PC-9 (cell line): ENCODE measurements around the gene MRPS5. TPM values are rescaled to one million over a fixed set of nuclear protein-coding genes. Genes with fewer than 3 reads are reported as not detected.
A peak's percentile ranks its signal among the peaks of the same experiment; 100 is the strongest.

Experiments
- BruUV-seq: library from RNA; stranded (reverse); fragments of 400-500 nt; replicated peaks from 2 replicates; lab custom pipeline; 2021; lab: Mats Ljungman, UMichigan
- CTCF ChIA-PET: fragments of 300-600 bp; sonication (Branson Sonifier 250); formaldehyde crosslinking; loops from one replicate; lab custom pipeline; 2022; ENCODE audit warnings: antibody characterized with exemption; lab: Charles Lee
- POLR2A ChIA-PET: fragments of 300-600 bp; sonication (Branson Sonifier 250); formaldehyde crosslinking; loops from one replicate; lab custom pipeline; 2022; ENCODE audit warnings: antibody characterized with exemption; ENCODE audit not compliant: unreplicated experiment; lab: Charles Lee
- DNase-seq, 2 experiments: peaks; one replicate each; pipeline versions ENCODE4 v3.0.0 to v3.0.0-alpha.2; 2015 to 2022; ENCODE audit warnings: mixed read lengths in 1 of 2
- H2AFZ ChIP-seq: fragments of 200-600 bp; sonication (generic); 2 replicates; pipeline ENCODE4 v1.8.1; 2017; ENCODE audit warnings: antibody characterized with exemption
- H3F3A ChIP-seq: fragments of 200-600 bp; sonication (generic); 2 replicates; pipeline ENCODE4 v1.8.1; 2017; ENCODE audit warnings: antibody characterized with exemption, mild to moderate bottlenecking, low read depth; ENCODE audit not compliant: insufficient read depth
- H3K27ac ChIP-seq: fragments of 200-600 bp; sonication (generic); 2 replicates; pipeline ENCODE4 v1.6.1; 2016; ENCODE audit warnings: mixed run types
- H3K27me3 ChIP-seq: fragments of 200-600 bp; sonication (generic); 2 replicates; pipeline ENCODE4 v1.6.1; 2016; ENCODE audit warnings: low read depth, mixed run types; ENCODE audit not compliant: insufficient read depth
- H3K36me3 ChIP-seq: fragments of 200-600 bp; sonication (generic); 2 replicates; pipeline ENCODE4 v1.6.1; 2016; ENCODE audit warnings: low read depth, mixed run types
- H3K4me1 ChIP-seq: fragments of 200-600 bp; sonication (generic); replicated peaks from 2 replicates; pipeline ENCODE4 v1.6.1; 2016; ENCODE audit warnings: mixed run types; ENCODE audit not compliant: insufficient read depth
- H3K4me2 ChIP-seq: fragments of 200-600 bp; sonication (generic); 2 replicates; pipeline ENCODE4 v1.6.1; 2017; ENCODE audit warnings: mixed run types
- H3K4me3 ChIP-seq: fragments of 200-600 bp; sonication (generic); 2 replicates; pipeline ENCODE4 v1.6.1; 2016; ENCODE audit warnings: mixed run types
- H3K79me2 ChIP-seq: fragments of 200-600 bp; sonication (generic); 2 replicates; pipeline ENCODE4 v1.6.1; 2017; ENCODE audit warnings: low read depth, mixed run types
- H3K9me2 ChIP-seq: fragments of 200-600 bp; sonication (generic); 2 replicates; pipeline ENCODE4 v1.8.1; 2017; ENCODE audit warnings: mild to moderate bottlenecking; ENCODE audit not compliant: insufficient read depth
- H3K9me3 ChIP-seq: fragments of 200-600 bp; sonication (generic); 2 replicates; pipeline ENCODE4 v1.8.1; 2016; ENCODE audit warnings: low read depth; ENCODE audit not compliant: insufficient read depth
- H4K20me1 ChIP-seq: fragments of 200-600 bp; sonication (generic); 2 replicates; pipeline ENCODE4 v1.8.1; 2017; ENCODE audit not compliant: insufficient read depth
- CTCF ChIP-seq: fragments of 200-600 bp; sonication (generic); conservative IDR thresholded peaks from 2 replicates; pipeline ENCODE4 v1.6.1; 2017; ENCODE audit warnings: mixed run types, antibody characterized with exemption, mild to moderate bottlenecking, moderate library complexity
- EZH2 ChIP-seq: fragments of 200-600 bp; sonication (generic); IDR thresholded peaks from 2 replicates; pipeline ENCODE4 v1.8.0; 2017; ENCODE audit warnings: antibody characterized with exemption, low read depth
- intact Hi-C: fragments of 100-400 bp; cut with micrococcal nuclease; formaldehyde crosslinking; loops from one replicate; pipeline ENCODE4 v1.10.0; 2022; ENCODE audit not compliant: unreplicated experiment
- total RNA-seq: library from RNA; stranded (reverse); gene quantifications from 2 replicates; pipeline ENCODE4 v1.2.3, GENCODE V29; 2021

The MRPS5 gene
- total RNA-seq, 1 experiment from 2014 or later, result 69.0 TPM

GRCh38 chr2:95063086-95063958 lies 58.3 kb downstream of the MRPS5 start:
- H3K4me3 ChIP-seq, result no peak overlapping the region
- peaks cover 15% of the 10 kb centered on the region for H3K79me2 ChIP-seq
- BruUV-seq, result no TSS peak
- peaks cover 43% of the 10 kb centered on the region for H3F3A ChIP-seq
- no peaks in the 10 kb centered on the region for H3K27me3 ChIP-seq
- ChIA-PET POLR2A (no interaction called here), CTCF (interaction anchor here (0.6 to 2.9 kb wide), 9 partner anchors 10 to 1587 kb away, joined by 3 to 18 read pairs (median 3); no protein-coding TSS in a partner anchor)
- no peaks in the 10 kb centered on the region for H4K20me1 ChIP-seq
- TF ChIP-seq CTCF, result no peak
- H3K4me2 ChIP-seq, result peak overlapping the region; percentile 43
- H3K4me1 ChIP-seq, result peaks cover 63% of the 10 kb centered on the region
- no peaks in the 10 kb centered on the region for H3K9me2 ChIP-seq
- peak overlapping the region; percentile 92 for H3K27ac ChIP-seq
- no peaks in the 10 kb centered on the region for H3K9me3 ChIP-seq
- H2AFZ ChIP-seq, result no peak overlapping the region
- no peak for DNase-seq
- no peaks in the 10 kb centered on the region for H3K36me3 ChIP-seq
- intact Hi-C loops, result no loop called here

GRCh38 chr2:95062242-95063085 lies 59.1 kb downstream of the MRPS5 start:
- Histone ChIP-seq H3K79me2 (peaks cover 24% of the 10 kb centered on the region), H3F3A (peaks cover 52% of the 10 kb centered on the region), H3K4me1 (peaks cover 72% of the 10 kb centered on the region), H3K9me3 (no peaks in the 10 kb centered on the region), H3K9me2 (no peaks in the 10 kb centered on the region), H3K27me3 (no peaks in the 10 kb centered on the region), H3K27ac (peak overlapping the region; percentile 92), H3K4me2 (peak overlapping the region; percentile 43), H4K20me1 (no peaks in the 10 kb centered on the region), H3K36me3 (no peaks in the 10 kb centered on the region), H2AFZ (no peak overlapping the region), H3K4me3 (no peak overlapping the region)
- BruUV-seq, result no TSS peak
- intact Hi-C loops, result no loop called here
- ChIA-PET CTCF (interaction anchor here (0.7 to 2.9 kb wide), 5 partner anchors 10 to 77 kb away, joined by 3 to 18 read pairs (median 3); no protein-coding TSS in a partner anchor), POLR2A (interaction anchor here (0.6 to 0.8 kb wide), 3 partner anchors 28 to 86 kb away, joined by 4 to 6 read pairs (median 5); no protein-coding TSS in a partner anchor)
- DNase-seq, result peak; percentile 36 to 83
- no peak for TF ChIP-seq EZH2
- no peak for TF ChIP-seq CTCF

GRCh38 chr2:95061601-95062183 lies 59.9 kb downstream of the MRPS5 start:
- Histone ChIP-seq H3K9me3 (no peaks in the 10 kb centered on the region), H3K27ac (peak overlapping the region; percentile 92), H3K27me3 (no peaks in the 10 kb centered on the region), H3F3A (peaks cover 60% of the 10 kb centered on the region), H3K4me1 (peaks cover 80% of the 10 kb centered on the region), H4K20me1 (no peaks in the 10 kb centered on the region), H3K4me3 (no peak overlapping the region), H3K9me2 (no peaks in the 10 kb centered on the region), H3K79me2 (peaks cover 24% of the 10 kb centered on the region), H3K4me2 (peak overlapping the region; percentile 90), H2AFZ (no peak overlapping the region), H3K36me3 (no peaks in the 10 kb centered on the region)
- no peak for DNase-seq
- CTCF ChIA-PET, result interaction anchor here (2.9 kb wide), 1 partner anchor 15 kb away, joined by 13 read pairs; no protein-coding TSS in a partner anchor
- TF ChIP-seq EZH2, result no peak
- TF ChIP-seq CTCF, result no peak
- no TSS peak for BruUV-seq
- POLR2A ChIA-PET, result interaction anchor here (0.7 kb wide), 1 partner anchor 18 kb away, joined by 3 read pairs; no protein-coding TSS in a partner anchor
- intact Hi-C loops, result no loop called here
